Measurements from ENCODE around the gene UBAC1. TPM values are rescaled to one million over a fixed set of nuclear protein-coding genes. Genes with fewer than 3 reads are reported as not detected.

The UBAC1 gene
- total and polyA plus RNA-seq, 7 donors, result 71.1 to 261 (median 162) TPM

DNA sequence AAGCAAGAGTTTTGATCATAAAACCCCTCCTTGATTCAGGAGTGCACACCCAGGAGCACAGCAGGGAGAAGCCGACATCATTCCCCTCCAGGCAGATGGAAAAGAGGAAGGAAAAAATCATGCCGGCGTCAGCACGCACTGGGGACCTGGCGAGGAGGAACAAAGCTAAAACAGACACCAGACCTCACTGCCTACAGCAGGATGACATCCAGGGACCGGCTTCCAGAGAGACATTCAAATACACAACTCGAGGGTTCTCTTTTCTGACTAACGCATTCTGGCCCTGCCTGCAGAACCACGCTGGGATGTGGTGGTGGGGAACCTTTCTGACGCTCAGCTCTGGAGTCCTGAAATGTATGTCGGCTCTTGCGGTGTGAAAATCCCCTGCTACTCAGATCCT is 2.7 kb downstream of the UBAC1 start:
- peak overlapping the region; percentile 93 for H3K27ac ChIP-seq
- 30 to 62% (median 37%) methylated on average over 12 of the region's 12 CpGs for WGBS, 3 donors
- intact Hi-C loops (cut with DNase I), result no loop called here
- ATAC-seq (peak in 3 of 4 donors; percentile 25 to 46 (median 26)), DNase-seq (peak in 1 of 2 donors; percentile 72)
- H3K4me1 ChIP-seq, result peaks cover 53% of the 10 kb centered on the region
- peak overlapping the region; percentile 96 for H3K4me3 ChIP-seq
- no peaks in the 10 kb centered on the region for H3K27me3 ChIP-seq (ENCODE audit: insufficient read depth in 3 of 3, low read length in 2 of 3)
- H3K36me3 ChIP-seq (ENCODE audit: insufficient read depth in 1 of 2, low read depth in 1 of 2), result peaks cover 0 to 15% of the 10 kb centered on the region in 2 donors
- TF ChIP-seq CTCF (IDR thresholded peaks at IDR 0.05), result no peak
- no peaks in the 10 kb centered on the region for H3K9me3 ChIP-seq

DNA sequence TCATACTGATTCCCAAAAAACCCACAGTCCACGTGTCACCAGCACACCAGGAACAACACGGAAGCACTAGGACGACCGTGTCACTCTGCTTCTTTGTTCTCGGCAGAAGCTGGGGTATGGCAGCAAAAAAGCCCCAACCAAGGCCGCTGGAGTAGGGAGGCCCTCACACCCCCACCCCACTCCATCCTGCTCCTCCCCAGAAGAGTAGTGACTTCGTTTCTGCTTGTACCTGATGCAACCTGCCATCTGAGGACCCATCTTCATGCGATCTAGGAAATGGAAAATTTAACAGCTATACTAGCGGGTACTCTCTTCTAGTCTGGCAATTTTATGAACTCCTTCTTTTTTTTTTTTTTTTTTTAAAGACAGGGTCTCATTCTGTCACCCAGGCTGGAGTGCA is 3.7 kb downstream of the UBAC1 start:
- Histone ChIP-seq H3K4me3 (peak overlapping the region; percentile 96), H3K9me3 (no peaks in the 10 kb centered on the region), H3K27ac (peak overlapping the region; percentile 93), H3K36me3 (ENCODE audit: insufficient read depth in 1 of 2, low read depth in 1 of 2) (peaks cover 0 to 26% of the 10 kb centered on the region in 2 donors), H3K27me3 (ENCODE audit: insufficient read depth in 3 of 3, low read length in 2 of 3) (no peaks in the 10 kb centered on the region), H3K4me1 (peaks cover 64% of the 10 kb centered on the region)
- 48 to 67% (median 57%) methylated on average over 9 of the region's 9 CpGs for WGBS, 3 donors
- intact Hi-C loops (cut with DNase I), result loop anchor here in 1 of 2 donors (2.0 kb wide), 1 partner anchor 51 kb away; the partner anchor contains the start of gene CAMSAP1
- DNase-seq (no peak), ATAC-seq (no peak)
- no peak for TF ChIP-seq CTCF (IDR thresholded peaks at IDR 0.05)

DNA sequence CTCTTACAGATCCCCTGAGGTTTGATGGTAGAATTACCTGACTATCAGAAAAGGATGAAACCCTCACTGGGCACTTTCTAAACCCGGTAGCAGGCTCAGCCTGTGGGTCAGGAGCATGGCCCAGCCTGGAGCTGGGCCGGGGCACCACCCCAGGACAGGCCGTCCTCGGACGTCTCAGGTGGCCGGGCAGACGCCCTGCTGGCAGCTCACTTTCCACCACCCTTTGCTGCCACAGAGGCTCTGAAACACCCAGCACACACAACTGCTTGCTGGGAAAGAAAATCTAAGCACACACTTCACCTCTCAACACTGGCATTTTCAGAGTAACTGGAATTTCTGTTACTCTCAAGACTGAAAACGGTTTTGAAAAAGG is 4.4 kb downstream of the UBAC1 start:
- peak overlapping the region; percentile 93 for H3K27ac ChIP-seq
- TF ChIP-seq CTCF (IDR thresholded peaks at IDR 0.05), result no peak
- H3K4me1 ChIP-seq, result peaks cover 66% of the 10 kb centered on the region
- no peaks in the 10 kb centered on the region for H3K27me3 ChIP-seq (ENCODE audit: insufficient read depth in 3 of 3, low read length in 2 of 3)
- ATAC-seq (peak; percentile 57 to 64 (median 59)), DNase-seq (peak; percentile 62 to 89)
- peaks cover 0 to 28% of the 10 kb centered on the region in 2 donors for H3K36me3 ChIP-seq (ENCODE audit: insufficient read depth in 1 of 2, low read depth in 1 of 2)
- H3K9me3 ChIP-seq, result no peaks in the 10 kb centered on the region
- intact Hi-C loops (cut with DNase I), result loop anchor here in 1 of 2 donors (2.0 kb wide), 1 partner anchor 50 kb away; the partner anchor contains the start of gene CAMSAP1
- peak overlapping the region; percentile 96 for H3K4me3 ChIP-seq
- WGBS, 3 donors, result 32 to 41% (median 41%) methylated on average over 8 of the region's 8 CpGs

GRCh38 chr9:135955934-135956801 is 5.0 kb downstream of the UBAC1 start:
- H3K27me3 ChIP-seq (ENCODE audit: insufficient read depth in 3 of 3, low read length in 2 of 3), result no peaks in the 10 kb centered on the region
- TF ChIP-seq CTCF (IDR thresholded peaks at IDR 0.05), result no peak
- ATAC-seq (peak in 2 of 4 donors; percentile 9 to 14), DNase-seq (no peak)
- H3K4me3 ChIP-seq, result peak overlapping the region; percentile 96
- H3K36me3 ChIP-seq (ENCODE audit: insufficient read depth in 1 of 2, low read depth in 1 of 2), result peaks cover 0 to 31% of the 10 kb centered on the region in 2 donors
- H3K9me3 ChIP-seq, result no peaks in the 10 kb centered on the region
- intact Hi-C loops (cut with DNase I), result loop anchor here in 1 of 2 donors (2.0 kb wide), 1 partner anchor 49 kb away; the partner anchor contains the start of gene CAMSAP1
- H3K4me1 ChIP-seq, result peaks cover 72% of the 10 kb centered on the region
- peak overlapping the region; percentile 93 for H3K27ac ChIP-seq
- 45 to 64% (median 48%) methylated on average over 32 of the region's 32 CpGs for WGBS, 3 donors

All from psoas muscle (tissue), 8 donors.